Right lobe of liver (tissue), 6 donors: ENCODE results near the gene ERGIC3. TPM values are rescaled to one million over a fixed set of nuclear protein-coding genes. Genes with fewer than 3 reads are reported as not detected.
A peak's percentile ranks its signal among the peaks of the same experiment; 100 is the strongest.

Source experiments
- ATAC-seq, 4 donors: fragments of 200-7000 bp; cut with Tn5 transposase; one replicate each; pipeline ENCODE4 v1.9.1; 2020; ENCODE audit warnings: mild to moderate bottlenecking in 4 of 4, moderate library complexity in 4 of 4
- DNase-seq, 3 donors: peaks; one replicate each; pipeline ENCODE4 v3.0.0-alpha.2; 2020
- H3K27ac ChIP-seq, 3 donors: fragments of 200-600 bp; one replicate each; pipeline ENCODE4 v1.8.0; 2022
- H3K27me3 ChIP-seq, 2 donors: fragments of 200-600 bp; one replicate each; pipeline ENCODE4 v1.8.0; 2022
- H3K36me3 ChIP-seq, 4 donors: fragments of 200-600 bp; sonication (generic) in 1 of 4; one replicate each; pipeline versions ENCODE4 v1.5.1 to v1.8.0; 2017 to 2022; ENCODE audit warnings: control low read depth in 1 of 4
- H3K4me1 ChIP-seq, 4 donors: fragments of 200-600 bp; sonication (generic) in 1 of 4; one replicate each; pipeline versions ENCODE4 v1.5.1 to v1.8.0; 2017 to 2022; ENCODE audit warnings: control low read depth in 1 of 4
- H3K4me3 ChIP-seq, 3 donors: fragments of 200-600 bp; one replicate each; pipeline ENCODE4 v1.8.0; 2022
- H3K9me3 ChIP-seq, 4 donors: fragments of 200-600 bp; sonication (generic) in 1 of 4; one replicate each; pipeline versions ENCODE4 v1.5.1 to v1.8.0; 2017 to 2022; ENCODE audit warnings: control low read depth in 1 of 4
- CTCF ChIP-seq, 4 donors: fragments of 200-600 bp in 3 of 4; fragments of 450-650 bp in 1 of 4; IDR thresholded peaks; one replicate each; pipeline versions ENCODE4 v1.5.1 to v1.8.0; 2016 to 2022; ENCODE audit warnings: antibody characterized with exemption in 4 of 4, mild to moderate bottlenecking in 2 of 4
- POLR2A ChIP-seq: fragments of 450-650 bp; IDR thresholded peaks from one replicate; pipeline ENCODE4 v1.6.1; 2017; ENCODE audit warnings: antibody characterized with exemption, mild to moderate bottlenecking
- WGBS: methylation state at CpG from one replicate; pipeline ENCODE4 v1.1.6; 2018; ENCODE audit warnings: low coverage, low lambda C conversion rate; ENCODE audit not compliant: insufficient coverage; ENCODE audit errors: missing lambda C conversion rate; 5-methylcytosine and 5-hydroxymethylcytosine counted together
- intact Hi-C, 2 donors: fragments of 100-400 bp; cut with DNase I; formaldehyde crosslinking; loops; one replicate each; pipeline versions ENCODE4 v1.11.2 to v1.14.1; 2022
- total RNA-seq, 6 experiments: library from RNA; depleted of rRNA in 2 of 6; stranded (reverse); fragments of >200 nt in 2 of 6; fragmentation: NEBNext Ultra II Directional in 3 of 6; extraction: Animal tissue kit (Norgen Biotek cat#: 25700) in 3 of 6; gene quantifications; one replicate each; pipeline versions ENCODE4 v1.1.0 to v1.2.4, GENCODE V29; 2016 to 2023
- donor health status: DM: no; HTN: yes; CAD: no.
- donor health status: DM: no; HTN: no; CAD: no.
- donor health status: DM: no; HTN: no; CAD: no.
- donor health status: DM: no; HTN: yes; CAD: no.
- donor health status: DM: no; HTN: yes; CAD: no.

Gene ERGIC3
- total RNA-seq, 6 experiments from 2014 or later: 82.7 to 129 (median 112) TPM

GRCh38 chr20:35555951-35556645, 14.2 kb downstream of the ERGIC3 start:
- no peaks in the 10 kb centered on the region for H3K9me3 ChIP-seq
- no peaks in the 10 kb centered on the region for H3K27me3 ChIP-seq
- H3K4me1 ChIP-seq: no peaks in the 10 kb centered on the region
- peaks cover 0 to 25% (median 6%) of the 10 kb centered on the region in 4 donors for H3K36me3 ChIP-seq
- intact Hi-C loops: no loop called here
- WGBS: 67% methylated on average over 1 of the region's 21 CpGs
- H3K4me3 ChIP-seq: no peak overlapping the region
- TF ChIP-seq POLR2A (no peak), CTCF (IDR thresholded peaks at IDR 0.05) (no peak)
- ATAC-seq (no peak), DNase-seq (peak in 1 of 3 donors; percentile 15)
- no peak overlapping the region for H3K27ac ChIP-seq

- TF ChIP-seq POLR2A (no peak), CTCF (IDR thresholded peaks at IDR 0.05) (no peak)
- no peak overlapping the region for H3K4me3 ChIP-seq
- H3K36me3 ChIP-seq: peaks cover 0 to 21% (median 6%) of the 10 kb centered on the region in 4 donors
- DNase-seq (no peak), ATAC-seq (no peak)
- intact Hi-C loops: no loop called here
- WGBS: 80% methylated on average over 1 of the region's 8 CpGs
- H3K27me3 ChIP-seq: no peaks in the 10 kb centered on the region
- no peak overlapping the region for H3K27ac ChIP-seq
- no peaks in the 10 kb centered on the region for H3K9me3 ChIP-seq
- H3K4me1 ChIP-seq: no peaks in the 10 kb centered on the region
Observed at GRCh38 chr20:35556871-35557270, 15.0 kb downstream of the ERGIC3 start.

GRCh38 chr20:35558451-35558850, 16.6 kb downstream of the ERGIC3 start:
- Histone ChIP-seq H3K27me3 (no peaks in the 10 kb centered on the region), H3K4me3 (no peak overlapping the region), H3K27ac (no peak overlapping the region), H3K36me3 (peaks cover 0 to 21% (median 6%) of the 10 kb centered on the region in 4 donors), H3K4me1 (no peaks in the 10 kb centered on the region), H3K9me3 (no peaks in the 10 kb centered on the region)
- ATAC-seq (no peak), DNase-seq (peak in 1 of 3 donors; percentile 28)
- no peak for TF ChIP-seq POLR2A
- TF ChIP-seq CTCF (IDR thresholded peaks at IDR 0.05): no peak
- 100% methylated on average over 2 of the region's 4 CpGs for WGBS
- intact Hi-C loops: no loop called here

GRCh38 chr20:35559042-35559693, 17.3 kb downstream of the ERGIC3 start:
- H3K27me3 ChIP-seq: no peaks in the 10 kb centered on the region
- DNase-seq (no peak), ATAC-seq (no peak)
- H3K36me3 ChIP-seq: peaks cover 0 to 15% (median 5%) of the 10 kb centered on the region in 4 donors
- H3K4me1 ChIP-seq: no peaks in the 10 kb centered on the region
- no peak for TF ChIP-seq POLR2A
- TF ChIP-seq CTCF (IDR thresholded peaks at IDR 0.05): no peak
- intact Hi-C loops: no loop called here
- H3K9me3 ChIP-seq: no peaks in the 10 kb centered on the region
- 90% methylated on average over 14 of the region's 24 CpGs for WGBS
- H3K4me3 ChIP-seq: no peak overlapping the region
- H3K27ac ChIP-seq: no peak overlapping the region
